Hindlimb muscle (tissue), 1 donor: ENCODE results near the gene SGPP2. TPM values are rescaled to one million over a fixed set of nuclear protein-coding genes. Genes with fewer than 3 reads are reported as not detected.
A peak's percentile ranks its signal among the peaks of the same experiment; 100 is the strongest.

Experiments
- DNase-seq: peaks from one replicate; pipeline ENCODE4 v3.0.0-alpha.2; 2013
- polyA plus RNA-seq: library from polyadenylated mRNA; unstranded; fragments of 120-200 nt; gene quantifications from one replicate; pipeline ENCODE4 v1.2.1, GENCODE V29; 2013; ENCODE audit not compliant: insufficient read length

The SGPP2 gene
- polyA plus RNA-seq, 1 donor, result 1.4 TPM

DNA sequence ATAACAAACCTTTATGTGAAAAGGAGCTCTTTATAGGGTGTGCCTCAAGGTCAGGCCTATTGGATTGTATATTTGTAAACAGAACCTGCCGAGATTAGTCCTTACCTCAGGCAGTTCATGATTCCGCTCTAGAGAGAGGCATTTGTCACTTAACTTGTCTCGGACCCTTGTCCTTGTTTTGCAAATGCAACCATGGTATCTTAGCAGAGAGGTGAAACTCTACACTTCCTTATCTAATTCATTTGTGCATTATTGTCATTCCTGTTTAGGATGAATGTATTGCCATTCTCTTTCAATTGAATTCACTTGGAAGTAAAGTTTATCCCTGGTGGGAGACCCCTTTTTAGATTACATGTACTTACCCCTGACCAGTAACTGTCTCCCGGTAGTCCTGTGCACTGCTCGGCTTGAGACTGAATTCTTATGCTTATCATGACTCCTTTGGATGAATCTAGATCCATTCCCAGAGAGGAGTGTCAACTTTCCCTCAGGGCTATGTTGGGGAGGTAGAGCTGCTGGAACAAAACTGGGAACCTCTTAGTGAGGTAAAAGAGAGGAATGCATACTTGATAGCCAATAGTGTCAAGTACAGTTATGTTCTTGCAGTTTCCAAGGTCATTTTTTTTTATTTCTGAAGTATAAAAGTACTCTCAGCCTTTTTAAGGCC, 46.6 kb downstream of the SGPP2 start:
- no peak for DNase-seq

- no peak for DNase-seq
Observed at GRCh38 chr2:222477962-222478608, 53.7 kb downstream of the SGPP2 start.

GRCh38 chr2:222479859-222480258, 55.5 kb downstream of the SGPP2 start:
- no peak for DNase-seq

DNA sequence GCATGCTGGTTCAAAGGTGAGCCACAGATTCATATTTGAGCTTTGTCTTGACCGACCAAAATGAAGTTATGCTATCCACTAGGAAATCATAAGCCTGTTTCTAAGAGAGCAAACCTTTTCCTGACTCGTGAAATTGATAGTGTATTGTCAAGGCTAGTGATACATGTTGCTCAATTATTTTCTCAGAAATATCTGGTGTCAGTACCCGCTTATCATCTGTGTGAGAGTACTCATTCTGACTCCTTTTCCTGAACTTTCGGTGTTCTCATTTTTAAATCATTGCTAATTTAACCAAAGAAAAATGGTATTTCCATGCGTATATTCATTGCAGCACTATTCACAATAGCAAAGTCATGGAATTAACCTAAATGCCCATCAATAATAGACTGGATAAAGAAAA, 56.2 kb downstream of the SGPP2 start:
- DNase-seq, result no peak

GRCh38 chr2:222481941-222482340, 57.6 kb downstream of the SGPP2 start:
- no peak for DNase-seq

DNA sequence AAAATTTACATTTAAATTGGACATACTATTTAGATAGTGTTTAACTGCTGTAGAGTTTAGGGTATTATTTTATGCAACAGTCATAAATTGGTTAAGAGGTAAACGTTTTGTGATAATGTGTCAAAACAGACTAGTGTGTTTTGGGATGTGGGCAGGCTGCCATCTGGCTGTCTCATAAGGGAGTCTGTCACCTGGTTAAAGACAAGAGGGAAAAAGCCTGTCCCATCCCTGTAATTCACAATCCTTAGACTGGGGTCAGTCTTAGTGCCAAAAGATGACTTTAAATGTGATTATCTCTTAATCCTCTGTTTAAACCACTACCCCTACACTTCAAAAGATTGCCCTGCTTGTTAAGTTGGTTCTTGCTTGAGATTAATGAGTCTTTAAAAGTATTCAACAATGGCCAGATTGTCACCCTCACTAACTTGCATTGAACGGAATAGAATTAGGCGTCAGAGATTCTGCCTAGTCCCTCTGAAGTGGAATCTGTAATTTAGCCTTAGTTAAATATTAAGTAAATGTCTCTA, 59.2 kb downstream of the SGPP2 start:
- DNase-seq, result no peak

GRCh38 chr2:222485367-222486211, 61.2 kb downstream of the SGPP2 start:
- DNase-seq, result no peak

DNA sequence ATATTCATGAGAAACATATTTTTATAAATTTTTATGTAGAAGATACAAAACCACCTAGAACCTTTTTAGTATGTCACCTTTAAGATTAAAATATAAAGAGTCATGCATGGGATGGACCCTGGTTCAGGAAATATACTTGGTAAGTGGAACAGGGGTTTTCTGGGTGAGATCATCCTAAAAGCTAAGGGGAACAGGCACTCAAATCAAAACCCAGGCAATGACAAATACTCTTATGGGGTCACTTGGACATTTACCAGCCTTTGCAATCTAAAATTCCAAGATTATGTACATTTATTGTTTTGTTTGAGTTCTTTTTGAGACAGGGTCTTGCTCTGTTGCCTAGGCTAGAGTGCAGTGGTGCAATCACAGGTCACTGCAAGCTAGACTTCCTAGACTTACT, 65.8 kb downstream of the SGPP2 start:
- DNase-seq, result no peak

- DNase-seq, result no peak
Observed at GRCh38 chr2:222492683-222493082, 68.3 kb downstream of the SGPP2 start.

DNA sequence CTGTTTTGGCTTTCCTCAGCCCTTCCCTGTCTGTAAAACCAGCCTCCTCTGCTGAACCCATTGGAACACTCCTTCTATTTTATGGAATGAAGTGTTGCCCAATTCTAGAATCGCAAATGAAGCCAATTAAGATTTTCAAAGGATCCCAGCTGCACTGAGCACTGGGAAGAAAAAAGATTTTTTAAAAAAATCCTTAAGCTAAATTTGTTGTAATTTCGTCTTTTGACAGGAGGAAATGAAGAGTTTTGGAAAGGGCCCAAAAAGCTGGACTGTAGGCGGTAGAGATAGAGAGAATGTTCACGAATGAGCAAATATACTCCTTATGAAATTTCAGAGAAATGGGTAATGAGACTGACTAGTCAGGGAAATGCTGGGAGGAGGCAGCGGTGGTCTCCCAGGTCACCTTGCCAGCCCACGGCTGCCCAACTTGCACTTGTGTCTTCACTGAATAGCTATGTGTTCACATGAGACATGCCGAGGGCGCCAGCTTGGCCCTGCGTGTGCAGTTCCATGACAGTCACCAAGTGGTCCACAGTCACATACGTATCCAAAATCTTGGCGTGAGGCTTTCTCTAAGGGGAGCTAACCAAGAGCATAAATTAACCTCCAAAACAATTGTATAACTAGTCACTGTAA, 69.9 kb downstream of the SGPP2 start:
- DNase-seq, result no peak

DNA sequence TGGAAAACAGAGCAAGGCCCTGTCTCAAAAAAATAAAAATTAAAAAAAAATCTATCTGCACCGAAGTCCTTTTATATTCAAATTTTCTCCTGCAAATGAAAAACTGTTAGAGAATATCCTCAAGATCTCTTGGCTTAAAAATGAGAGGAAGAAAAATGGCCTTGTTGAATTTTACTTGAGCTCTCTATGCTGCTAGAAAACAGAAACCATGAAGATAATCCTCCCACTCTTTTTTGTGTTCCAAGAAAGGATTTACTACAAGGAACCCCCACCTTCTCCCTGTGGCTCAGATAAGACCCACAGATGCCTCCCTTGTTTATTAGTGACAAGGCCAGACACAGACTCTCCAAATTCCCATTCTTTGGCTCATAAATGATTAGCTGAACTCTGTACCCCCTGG, 71.0 kb downstream of the SGPP2 start:
- no peak for DNase-seq

DNA sequence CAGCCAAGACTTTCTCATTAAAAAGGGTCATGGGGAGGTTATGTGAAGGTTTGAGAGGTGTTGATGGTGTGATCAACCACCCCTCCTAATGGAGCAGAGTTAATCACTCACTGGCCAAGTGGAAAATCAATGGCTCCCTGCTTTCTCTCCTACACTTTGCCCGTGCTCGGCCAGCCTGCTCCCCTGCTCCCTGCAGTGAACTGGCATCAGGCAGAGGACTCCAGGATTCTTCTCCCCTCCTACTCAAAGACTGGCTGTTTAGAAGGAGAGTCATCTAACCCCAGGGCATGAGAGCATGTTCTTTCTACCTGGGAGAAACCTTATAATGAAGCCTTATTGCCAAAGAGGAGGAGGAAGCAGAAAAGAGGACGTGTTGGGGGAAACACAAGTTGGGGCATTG, 74.9 kb downstream of the SGPP2 start:
- no peak for DNase-seq

- DNase-seq, result no peak
Observed at GRCh38 chr2:222504191-222504590, 79.8 kb downstream of the SGPP2 start.

DNA sequence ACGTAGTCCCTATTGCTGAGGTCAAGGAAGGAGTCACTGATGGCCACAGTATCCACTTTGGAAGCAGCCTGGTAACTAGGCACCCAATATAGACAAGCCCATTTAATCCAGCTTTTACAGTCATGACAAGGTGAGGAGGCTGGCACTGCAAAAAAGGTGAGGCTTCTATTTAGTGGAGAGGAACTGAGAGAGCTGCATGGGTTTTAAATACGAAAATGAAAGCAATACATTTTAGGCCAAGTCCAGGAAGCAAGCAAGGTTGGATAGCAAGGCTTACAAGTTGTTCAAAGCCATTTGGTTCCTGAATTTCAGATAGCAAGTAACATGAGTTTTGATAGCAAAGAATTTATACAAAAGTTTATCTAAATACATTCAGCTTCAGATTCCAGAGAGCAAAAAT, 80.4 kb downstream of the SGPP2 start:
- DNase-seq, result no peak

- no peak for DNase-seq
Observed at GRCh38 chr2:222506230-222506935, 82.0 kb downstream of the SGPP2 start.

GRCh38 chr2:222514901-222515300, 90.6 kb downstream of the SGPP2 start:
- no peak for DNase-seq

DNA sequence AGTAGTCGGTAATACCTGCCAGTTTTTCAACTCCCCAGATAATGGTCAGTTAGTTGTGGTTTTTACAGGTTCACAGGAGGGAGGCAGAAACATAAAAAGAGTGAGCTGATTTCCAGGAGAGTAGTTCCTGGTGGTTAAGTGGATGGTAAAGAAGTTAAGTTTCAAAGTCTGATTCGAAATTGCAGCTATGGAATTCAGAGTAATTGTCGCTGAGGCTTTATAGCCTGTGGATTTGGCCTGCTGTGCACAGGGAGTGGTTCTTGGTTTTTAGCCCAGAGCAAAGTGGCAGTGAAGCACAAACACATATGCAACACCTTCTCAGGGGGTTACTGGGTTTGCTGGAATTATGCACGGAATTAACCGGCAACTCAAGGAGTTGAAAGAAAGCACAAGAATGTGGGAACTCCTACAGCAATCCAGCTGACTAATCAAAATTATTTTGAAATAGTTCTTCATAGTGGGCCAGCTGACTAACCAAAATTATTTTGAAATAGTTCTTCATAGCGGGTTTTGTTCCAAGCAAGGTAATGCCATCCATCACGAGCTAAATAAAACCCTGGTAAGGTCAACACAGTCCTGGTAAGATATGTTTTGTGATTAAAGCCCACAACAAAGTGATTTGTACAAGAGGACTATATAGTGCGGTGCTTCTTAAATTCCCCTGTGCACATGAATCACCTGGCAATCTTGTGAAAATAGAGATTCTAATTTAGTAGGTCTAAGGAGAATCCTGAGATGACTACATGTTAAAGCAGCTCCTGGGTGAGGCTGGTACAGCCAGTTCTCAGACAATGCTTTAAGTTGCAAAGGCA, 94.4 kb downstream of the SGPP2 start:
- DNase-seq, result peak; percentile 4

DNA sequence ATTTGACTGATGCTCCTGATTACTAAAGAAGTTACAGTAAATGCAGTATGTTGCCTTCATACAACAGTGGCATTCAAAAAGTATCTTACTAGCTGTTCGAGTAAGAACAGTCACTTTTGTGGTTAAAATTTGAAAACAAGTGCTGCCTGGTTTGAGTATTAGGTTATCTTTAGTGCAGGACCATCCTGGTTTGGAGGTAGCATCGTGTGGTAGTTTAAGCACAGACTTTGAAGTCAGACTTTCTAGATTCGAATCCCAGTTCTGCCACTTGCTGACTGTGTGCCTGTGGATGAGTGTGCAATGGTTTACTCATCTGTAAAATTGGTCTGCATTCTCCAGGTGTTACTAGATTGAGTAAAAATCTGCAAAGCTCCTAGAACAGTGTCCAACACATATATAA, 96.8 kb downstream of the SGPP2 start:
- DNase-seq, result no peak

DNA sequence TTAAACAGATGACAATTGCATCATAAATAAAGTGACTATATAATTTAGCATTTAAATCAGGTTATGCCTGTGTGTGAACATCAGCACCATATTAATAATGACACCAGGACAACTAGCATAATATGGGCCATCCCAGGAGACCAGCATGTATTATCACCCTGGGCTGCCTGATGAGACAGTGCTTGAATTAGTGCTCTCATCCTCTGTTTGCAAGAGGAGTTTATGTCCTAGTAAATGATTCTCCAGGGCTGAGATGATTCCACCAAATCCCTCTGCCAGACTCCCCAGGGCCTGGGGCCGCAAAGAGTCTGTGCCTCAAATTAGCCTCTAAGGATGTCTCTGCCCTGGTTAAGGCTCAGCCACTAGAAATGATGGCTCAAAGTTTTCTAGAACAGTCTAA, 97.7 kb downstream of the SGPP2 start:
- DNase-seq, result no peak

DNA sequence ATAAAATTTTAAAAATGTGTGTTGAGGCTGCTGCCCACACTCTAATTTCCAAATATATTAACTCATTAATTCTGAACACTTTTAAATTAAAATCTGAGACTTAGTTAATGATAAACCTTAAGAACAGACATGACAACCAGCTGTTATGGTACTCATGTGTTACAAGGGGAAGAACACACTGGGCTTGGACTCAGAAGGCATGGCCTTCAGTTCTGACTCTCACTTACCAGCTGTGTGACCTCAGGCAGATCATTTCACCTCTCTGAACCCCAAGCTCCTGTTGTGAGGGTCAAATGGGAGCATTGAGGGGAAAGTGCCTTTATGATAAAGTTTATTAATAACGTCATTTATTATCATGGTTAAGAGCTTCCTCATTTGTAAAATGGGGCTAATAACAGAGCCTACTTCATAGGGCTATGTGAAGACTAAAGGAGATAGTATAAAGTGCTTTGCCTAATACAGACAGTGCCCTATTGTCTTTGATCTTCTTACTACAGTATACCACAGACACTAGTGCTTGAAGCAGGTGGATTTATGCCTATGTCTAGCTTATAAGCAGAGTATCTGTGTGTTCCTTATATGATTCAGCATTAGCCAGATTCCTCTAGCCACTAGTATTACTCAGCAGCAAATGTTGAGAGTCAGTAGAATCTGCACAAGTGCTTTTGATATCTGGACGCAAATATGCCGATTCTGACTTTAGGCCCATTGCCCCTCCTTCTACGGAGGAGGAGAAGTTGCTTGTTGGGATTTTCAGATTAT, 99.6 kb downstream of the SGPP2 start:
- no peak for DNase-seq

DNA sequence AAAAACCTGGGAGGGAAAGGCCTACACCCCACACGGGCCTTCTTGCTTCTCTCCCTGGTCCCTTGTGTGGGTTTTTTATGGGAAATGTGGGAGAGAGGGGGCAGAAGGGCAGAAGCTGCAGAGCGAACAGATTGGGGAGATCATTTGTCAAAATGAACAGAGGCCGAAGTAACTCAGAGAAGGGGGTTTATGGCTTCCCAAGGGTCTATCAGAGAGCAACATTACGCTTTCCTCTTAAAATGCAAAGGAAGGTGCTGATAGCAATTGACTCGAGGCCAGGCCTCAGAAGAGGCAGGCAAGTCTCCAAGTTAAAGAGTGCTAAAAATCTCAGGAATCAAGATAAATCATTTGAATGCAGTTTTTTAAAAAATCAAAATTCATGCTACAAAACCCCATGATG, 101.5 kb downstream of the SGPP2 start:
- DNase-seq, result no peak
